SU-DHL-6 (cell line): ENCODE measurements around the gene ALK.

Experiments
- H2AFZ ChIP-seq: fragments of 200-600 bp; sonication (generic); 2 replicates; pipeline ENCODE4 v1.6.1; 2014; ENCODE audit warnings: low read depth, mild to moderate bottlenecking, moderate library complexity, mixed read lengths, antibody characterized with exemption, low read length; ENCODE audit not compliant: severe bottlenecking
- H3F3A ChIP-seq: fragments of 200-600 bp; shearing (Covaris generic); 2 replicates; pipeline ENCODE4 v1.6.0; 2016; ENCODE audit warnings: antibody characterized with exemption, mild to moderate bottlenecking; ENCODE audit not compliant: insufficient read depth
- H3K27ac ChIP-seq: fragments of 200-600 bp; sonication (generic); 2 replicates; pipeline ENCODE4 v1.5.1; 2016; ENCODE audit warnings: low read depth, mild to moderate bottlenecking, low read length, moderate library complexity, mixed read lengths
- H3K27me3 ChIP-seq: fragments of 200-600 bp; sonication (generic), shearing (Covaris generic); 2 replicates; pipeline ENCODE4 v1.6.0; 2014; ENCODE audit warnings: mild to moderate bottlenecking, low read length
- H3K36me3 ChIP-seq: fragments of 200-600 bp; sonication (generic); 2 replicates; pipeline ENCODE4 v1.6.1; 2014; ENCODE audit warnings: mild to moderate bottlenecking, low read length, mixed read lengths
- H3K4me2 ChIP-seq: fragments of 300-600, 200-600 bp; shearing (Covaris generic), sonication (generic); 2 replicates; pipeline ENCODE4 v1.6.0; 2014; ENCODE audit warnings: low read length, low read depth, mild to moderate bottlenecking; ENCODE audit not compliant: poor library complexity, severe bottlenecking
- H3K4me3 ChIP-seq: fragments of 200-600 bp; sonication (generic); 2 replicates; pipeline ENCODE4 v1.5.1; 2014; ENCODE audit warnings: antibody characterized with exemption, low read length, mild to moderate bottlenecking, mixed read lengths; ENCODE audit not compliant: insufficient read depth, poor library complexity, severe bottlenecking
- H3K79me2 ChIP-seq: fragments of 200-600 bp; sonication (generic); 2 replicates; pipeline ENCODE4 v1.6.1; 2014; ENCODE audit warnings: mild to moderate bottlenecking, low read length, moderate library complexity; ENCODE audit not compliant: insufficient read depth
- H3K9ac ChIP-seq: fragments of 200-600 bp; sonication (generic); 2 replicates; pipeline ENCODE4 v1.7.0; 2014; ENCODE audit warnings: mild to moderate bottlenecking, low read length
- H3K9me2 ChIP-seq: fragments of 200-600 bp; sonication (generic); replicated peaks from 2 replicates; pipeline ENCODE4 v1.6.1; 2014; ENCODE audit warnings: low read length; ENCODE audit not compliant: insufficient read depth
- H3K9me3 ChIP-seq: fragments of 200-600 bp; sonication (generic); 2 replicates; pipeline ENCODE4 v1.6.1; 2014; ENCODE audit warnings: low read length, mixed read lengths; ENCODE audit not compliant: insufficient read depth
- H4K20me1 ChIP-seq: fragments of 200-600 bp; sonication (generic); 2 replicates; pipeline ENCODE4 v1.6.1; 2014; ENCODE audit warnings: low read depth, mild to moderate bottlenecking, antibody characterized with exemption, low read length, moderate library complexity, mixed read lengths
- EZH2phosphoT487 ChIP-seq: fragments of 200-600 bp; sonication (generic), shearing (Covaris generic); conservative IDR thresholded peaks from 2 replicates; pipeline ENCODE4 v1.6.1; 2018; ENCODE audit warnings: mild to moderate bottlenecking, antibody characterized with exemption, low read length, moderate library complexity, mixed read lengths
- TF ChIP-seq, protein P1 (sequence below): fragments of 200-600 bp; sonication (generic); IDR thresholded peaks from one replicate; pipeline ENCODE4 v1.5.1; 2017; ENCODE audit warnings: antibody characterized with exemption, mild to moderate bottlenecking, low read length, moderate library complexity; ENCODE audit not compliant: insufficient read depth, poor library complexity, severe bottlenecking

ALK gene

DNA sequence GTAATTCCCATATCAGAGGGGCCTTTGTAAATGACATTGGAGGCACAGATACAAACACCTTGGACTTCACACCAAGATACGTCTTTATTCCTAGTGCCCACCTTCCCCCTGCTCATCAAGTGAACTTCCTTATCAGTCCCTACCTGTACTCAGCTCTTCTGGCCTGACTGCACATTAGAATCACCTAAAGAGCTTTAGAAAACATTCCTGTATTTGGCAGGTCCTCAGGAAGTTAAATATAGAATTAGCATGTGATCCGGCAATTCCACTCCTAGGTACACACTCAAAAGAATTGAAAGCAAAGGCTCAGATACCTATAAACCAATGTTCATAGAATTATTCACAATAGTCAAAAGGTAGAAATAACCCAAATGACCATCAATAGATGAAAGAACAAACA lies 46.6 kb downstream of the ALK start:
- Histone ChIP-seq H3K36me3 (no peaks in the 10 kb centered on the region), H4K20me1 (no peaks in the 10 kb centered on the region), H3K4me3 (no peak overlapping the region), H3K9me3 (no peaks in the 10 kb centered on the region), H3K4me2 (no peak overlapping the region), H3K79me2 (no peaks in the 10 kb centered on the region), H3K9me2 (no peaks in the 10 kb centered on the region), H3F3A (no peaks in the 10 kb centered on the region), H3K9ac (no peak overlapping the region), H3K27ac (no peak overlapping the region), H2AFZ (no peak overlapping the region), H3K27me3 (no peaks in the 10 kb centered on the region)
- TF ChIP-seq, protein P1, sequence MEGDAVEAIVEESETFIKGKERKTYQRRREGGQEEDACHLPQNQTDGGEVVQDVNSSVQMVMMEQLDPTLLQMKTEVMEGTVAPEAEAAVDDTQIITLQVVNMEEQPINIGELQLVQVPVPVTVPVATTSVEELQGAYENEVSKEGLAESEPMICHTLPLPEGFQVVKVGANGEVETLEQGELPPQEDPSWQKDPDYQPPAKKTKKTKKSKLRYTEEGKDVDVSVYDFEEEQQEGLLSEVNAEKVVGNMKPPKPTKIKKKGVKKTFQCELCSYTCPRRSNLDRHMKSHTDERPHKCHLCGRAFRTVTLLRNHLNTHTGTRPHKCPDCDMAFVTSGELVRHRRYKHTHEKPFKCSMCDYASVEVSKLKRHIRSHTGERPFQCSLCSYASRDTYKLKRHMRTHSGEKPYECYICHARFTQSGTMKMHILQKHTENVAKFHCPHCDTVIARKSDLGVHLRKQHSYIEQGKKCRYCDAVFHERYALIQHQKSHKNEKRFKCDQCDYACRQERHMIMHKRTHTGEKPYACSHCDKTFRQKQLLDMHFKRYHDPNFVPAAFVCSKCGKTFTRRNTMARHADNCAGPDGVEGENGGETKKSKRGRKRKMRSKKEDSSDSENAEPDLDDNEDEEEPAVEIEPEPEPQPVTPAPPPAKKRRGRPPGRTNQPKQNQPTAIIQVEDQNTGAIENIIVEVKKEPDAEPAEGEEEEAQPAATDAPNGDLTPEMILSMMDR, result no peak
- no peak for TF ChIP-seq EZH2phosphoT487

DNA sequence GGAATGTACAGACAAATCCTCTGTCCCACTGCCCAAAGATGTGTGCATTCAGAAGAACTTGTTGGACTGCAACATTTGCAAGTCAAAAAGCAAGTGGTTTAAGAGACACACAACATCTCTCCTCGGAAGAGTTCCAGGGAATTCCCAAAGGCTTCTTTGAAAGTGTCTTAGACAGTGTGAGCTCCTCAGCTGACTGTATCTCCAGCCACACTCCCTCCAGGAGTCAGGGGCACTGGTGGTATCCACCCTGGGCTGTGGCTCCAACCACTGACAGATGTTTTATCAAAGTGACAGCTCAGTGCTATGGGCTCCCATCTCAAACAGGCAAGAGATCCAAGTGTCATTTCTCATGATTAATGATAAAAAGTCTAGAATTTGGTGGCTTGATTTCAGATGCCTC lies 48.5 kb downstream of the ALK start:
- Histone ChIP-seq H3K79me2 (no peaks in the 10 kb centered on the region), H3K4me2 (no peak overlapping the region), H4K20me1 (no peaks in the 10 kb centered on the region), H3K27me3 (no peaks in the 10 kb centered on the region), H3K9ac (no peak overlapping the region), H3K27ac (no peak overlapping the region), H3F3A (no peaks in the 10 kb centered on the region), H2AFZ (no peak overlapping the region), H3K9me3 (no peaks in the 10 kb centered on the region), H3K4me3 (no peak overlapping the region), H3K36me3 (no peaks in the 10 kb centered on the region), H3K9me2 (no peaks in the 10 kb centered on the region)
- TF ChIP-seq, protein P1, result no peak
- TF ChIP-seq EZH2phosphoT487, result no peak

DNA sequence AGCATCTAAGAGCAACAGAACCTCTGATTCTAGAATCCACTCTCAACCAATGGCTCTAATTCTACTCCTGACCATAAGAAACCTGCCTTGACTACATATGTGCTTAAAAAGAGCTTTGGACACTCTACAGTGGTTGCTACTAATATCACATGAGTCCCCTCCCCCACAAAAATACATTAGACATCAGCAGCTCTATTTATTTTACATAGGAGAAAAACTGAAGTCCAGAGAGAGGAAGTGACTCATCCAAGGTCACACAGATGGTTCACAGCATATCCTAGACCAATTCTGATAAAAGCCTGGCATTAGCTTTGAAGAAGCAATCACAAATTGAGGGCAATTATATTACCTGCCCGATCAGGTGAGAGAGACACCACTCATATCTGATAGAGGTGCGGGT lies 49.8 kb downstream of the ALK start:
- no peaks in the 10 kb centered on the region for H3F3A ChIP-seq

More for the DNA sequence above, 49.8 kb downstream of the ALK start:
- Histone ChIP-seq H3K9me3 (no peaks in the 10 kb centered on the region), H3K9me2 (no peaks in the 10 kb centered on the region), H3K79me2 (no peaks in the 10 kb centered on the region), H3K27ac (no peak overlapping the region), H3K36me3 (no peaks in the 10 kb centered on the region), H3K27me3 (no peaks in the 10 kb centered on the region), H4K20me1 (no peaks in the 10 kb centered on the region), H3K9ac (no peak overlapping the region), H2AFZ (no peak overlapping the region), H3K4me3 (no peak overlapping the region), H3K4me2 (no peak overlapping the region)
- TF ChIP-seq, protein P1, result no peak
- no peak for TF ChIP-seq EZH2phosphoT487
